Measurements from ENCODE around the gene SH3BGR.

SH3BGR gene

DNA sequence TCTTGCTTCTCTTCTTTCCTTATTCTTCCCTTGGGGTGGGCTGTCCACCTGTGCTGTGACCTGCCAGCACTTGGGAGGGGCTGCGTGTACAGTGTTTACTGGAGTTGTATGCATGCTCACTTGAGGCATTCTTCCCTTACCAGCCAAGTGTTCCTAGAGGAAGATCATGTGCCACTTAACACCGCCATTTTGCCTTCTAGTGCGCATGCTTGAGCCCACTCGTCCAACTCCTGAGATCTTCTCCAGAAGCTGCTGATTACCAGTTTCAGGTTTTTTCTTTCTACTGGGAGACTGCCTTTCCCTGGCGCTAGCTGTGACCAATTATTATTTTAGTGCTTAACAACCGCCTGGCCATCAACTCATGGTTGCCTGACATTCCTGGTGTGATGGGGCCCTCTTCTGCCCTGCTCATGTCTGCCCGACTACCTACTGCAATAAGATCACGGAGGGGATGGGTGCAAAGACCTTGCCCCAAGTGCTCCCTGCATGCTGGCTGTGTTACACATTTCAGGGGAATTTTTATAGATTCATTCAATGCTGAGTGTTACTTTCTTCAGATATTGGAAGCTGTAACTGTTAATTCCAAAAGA lies 86.8 kb downstream of the SH3BGR start:
- TF ChIP-seq TEAD4 (IDR thresholded peaks at IDR 0.05) (no peak), MAX (IDR thresholded peaks at IDR 0.05) (no peak), TAF1 (IDR thresholded peaks at IDR 0.05; ENCODE audit: low read depth) (no peak), CEBPB (IDR thresholded peaks at IDR 0.05) (no peak), NFIC (IDR thresholded peaks at IDR 0.05) (no peak), FOXM1 (IDR thresholded peaks at IDR 0.05; ENCODE audit: borderline replicate concordance, low read depth) (no peak), EP300 (IDR thresholded peaks at IDR 0.05; ENCODE audit: borderline replicate concordance) (no peak), TCF12 (IDR thresholded peaks at IDR 0.05; ENCODE audit: low read depth) (no peak), RAD21 (IDR thresholded peaks at IDR 0.05; ENCODE audit: low read depth) (no peak), EGR1 (IDR thresholded peaks at IDR 0.05) (no peak), CREB1 (IDR thresholded peaks at IDR 0.05; ENCODE audit: low read depth) (no peak), ZBTB7A (IDR thresholded peaks at IDR 0.05; ENCODE audit: low read depth) (no peak), YY1 (IDR thresholded peaks at IDR 0.05; ENCODE audit: low read depth) (no peak)
- TF ChIP-seq, protein P1, sequence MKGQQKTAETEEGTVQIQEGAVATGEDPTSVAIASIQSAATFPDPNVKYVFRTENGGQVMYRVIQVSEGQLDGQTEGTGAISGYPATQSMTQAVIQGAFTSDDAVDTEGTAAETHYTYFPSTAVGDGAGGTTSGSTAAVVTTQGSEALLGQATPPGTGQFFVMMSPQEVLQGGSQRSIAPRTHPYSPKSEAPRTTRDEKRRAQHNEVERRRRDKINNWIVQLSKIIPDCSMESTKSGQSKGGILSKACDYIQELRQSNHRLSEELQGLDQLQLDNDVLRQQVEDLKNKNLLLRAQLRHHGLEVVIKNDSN (IDR thresholded peaks at IDR 0.05), result no peak
- TF ChIP-seq, protein P2, sequence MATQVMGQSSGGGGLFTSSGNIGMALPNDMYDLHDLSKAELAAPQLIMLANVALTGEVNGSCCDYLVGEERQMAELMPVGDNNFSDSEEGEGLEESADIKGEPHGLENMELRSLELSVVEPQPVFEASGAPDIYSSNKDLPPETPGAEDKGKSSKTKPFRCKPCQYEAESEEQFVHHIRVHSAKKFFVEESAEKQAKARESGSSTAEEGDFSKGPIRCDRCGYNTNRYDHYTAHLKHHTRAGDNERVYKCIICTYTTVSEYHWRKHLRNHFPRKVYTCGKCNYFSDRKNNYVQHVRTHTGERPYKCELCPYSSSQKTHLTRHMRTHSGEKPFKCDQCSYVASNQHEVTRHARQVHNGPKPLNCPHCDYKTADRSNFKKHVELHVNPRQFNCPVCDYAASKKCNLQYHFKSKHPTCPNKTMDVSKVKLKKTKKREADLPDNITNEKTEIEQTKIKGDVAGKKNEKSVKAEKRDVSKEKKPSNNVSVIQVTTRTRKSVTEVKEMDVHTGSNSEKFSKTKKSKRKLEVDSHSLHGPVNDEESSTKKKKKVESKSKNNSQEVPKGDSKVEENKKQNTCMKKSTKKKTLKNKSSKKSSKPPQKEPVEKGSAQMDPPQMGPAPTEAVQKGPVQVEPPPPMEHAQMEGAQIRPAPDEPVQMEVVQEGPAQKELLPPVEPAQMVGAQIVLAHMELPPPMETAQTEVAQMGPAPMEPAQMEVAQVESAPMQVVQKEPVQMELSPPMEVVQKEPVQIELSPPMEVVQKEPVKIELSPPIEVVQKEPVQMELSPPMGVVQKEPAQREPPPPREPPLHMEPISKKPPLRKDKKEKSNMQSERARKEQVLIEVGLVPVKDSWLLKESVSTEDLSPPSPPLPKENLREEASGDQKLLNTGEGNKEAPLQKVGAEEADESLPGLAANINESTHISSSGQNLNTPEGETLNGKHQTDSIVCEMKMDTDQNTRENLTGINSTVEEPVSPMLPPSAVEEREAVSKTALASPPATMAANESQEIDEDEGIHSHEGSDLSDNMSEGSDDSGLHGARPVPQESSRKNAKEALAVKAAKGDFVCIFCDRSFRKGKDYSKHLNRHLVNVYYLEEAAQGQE (IDR thresholded peaks at IDR 0.05; ENCODE audit: low read depth), result no peak

DNA sequence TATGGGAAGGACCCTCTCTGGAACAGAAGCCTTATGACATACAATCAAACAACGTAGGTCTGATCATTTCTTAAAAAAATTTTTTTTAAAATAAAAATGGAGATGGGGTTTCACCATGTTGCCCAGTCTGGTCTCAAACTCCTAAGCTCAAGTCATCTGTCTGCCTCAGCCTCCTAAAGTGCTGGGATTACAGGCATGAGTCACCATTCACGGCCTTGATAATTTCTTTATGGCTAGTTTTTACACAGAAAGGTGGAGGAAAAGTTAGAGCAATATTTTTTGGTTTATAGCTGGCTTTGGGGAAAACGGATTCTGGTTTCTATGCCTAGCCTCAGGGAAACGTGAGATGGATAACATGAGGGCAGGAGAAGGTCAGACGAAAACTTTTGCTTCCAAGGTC lies 91.0 kb downstream of the SH3BGR start:
- no peak for TF ChIP-seq ZBTB7A (IDR thresholded peaks at IDR 0.05; ENCODE audit: low read depth)
- TF ChIP-seq, protein P2 (IDR thresholded peaks at IDR 0.05; ENCODE audit: low read depth), result no peak
- TF ChIP-seq FOXM1 (IDR thresholded peaks at IDR 0.05; ENCODE audit: borderline replicate concordance, low read depth), result no peak
- no peak for TF ChIP-seq CREB1 (IDR thresholded peaks at IDR 0.05; ENCODE audit: low read depth)
- TF ChIP-seq MAX (IDR thresholded peaks at IDR 0.05), result no peak
- TF ChIP-seq TEAD4 (IDR thresholded peaks at IDR 0.05), result no peak
- no peak for TF ChIP-seq RAD21 (IDR thresholded peaks at IDR 0.05; ENCODE audit: low read depth)
- TF ChIP-seq CEBPB (IDR thresholded peaks at IDR 0.05), result no peak
- TF ChIP-seq EGR1 (IDR thresholded peaks at IDR 0.05), result no peak
- no peak for TF ChIP-seq NFIC (IDR thresholded peaks at IDR 0.05)
- TF ChIP-seq YY1 (IDR thresholded peaks at IDR 0.05; ENCODE audit: low read depth), result no peak
- TF ChIP-seq TCF12 (IDR thresholded peaks at IDR 0.05; ENCODE audit: low read depth), result no peak
- TF ChIP-seq, protein P1 (IDR thresholded peaks at IDR 0.05), result no peak
- TF ChIP-seq TAF1 (IDR thresholded peaks at IDR 0.05; ENCODE audit: low read depth), result no peak
- TF ChIP-seq EP300 (IDR thresholded peaks at IDR 0.05; ENCODE audit: borderline replicate concordance), result no peak

DNA sequence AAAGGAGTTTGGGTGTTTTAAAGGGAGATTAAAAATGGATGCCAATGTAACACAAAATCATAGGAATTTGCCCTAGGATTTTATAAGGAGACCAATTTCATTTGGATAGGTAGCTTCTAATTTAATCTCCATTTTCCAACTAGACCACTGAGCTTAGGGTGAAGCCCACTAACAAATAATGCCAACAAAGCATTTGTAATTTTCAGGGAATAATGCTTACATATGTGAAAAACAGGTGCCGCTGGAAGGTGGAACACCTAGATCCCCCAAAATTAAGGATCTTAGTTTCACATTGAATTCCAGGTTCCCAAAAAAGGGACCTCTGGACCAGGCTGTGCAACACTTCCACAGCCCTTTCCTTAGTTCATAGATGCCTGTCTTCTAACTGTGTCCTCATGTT lies 94.8 kb downstream of the SH3BGR start:
- TF ChIP-seq, protein P1 (IDR thresholded peaks at IDR 0.05), result no peak
- TF ChIP-seq FOXM1 (IDR thresholded peaks at IDR 0.05; ENCODE audit: borderline replicate concordance, low read depth) (no peak), TCF12 (IDR thresholded peaks at IDR 0.05; ENCODE audit: low read depth) (no peak), TEAD4 (IDR thresholded peaks at IDR 0.05) (no peak), EP300 (IDR thresholded peaks at IDR 0.05; ENCODE audit: borderline replicate concordance) (no peak), CEBPB (IDR thresholded peaks at IDR 0.05) (no peak), TAF1 (IDR thresholded peaks at IDR 0.05; ENCODE audit: low read depth) (no peak), YY1 (IDR thresholded peaks at IDR 0.05; ENCODE audit: low read depth) (no peak), RAD21 (IDR thresholded peaks at IDR 0.05; ENCODE audit: low read depth) (no peak)

DNA sequence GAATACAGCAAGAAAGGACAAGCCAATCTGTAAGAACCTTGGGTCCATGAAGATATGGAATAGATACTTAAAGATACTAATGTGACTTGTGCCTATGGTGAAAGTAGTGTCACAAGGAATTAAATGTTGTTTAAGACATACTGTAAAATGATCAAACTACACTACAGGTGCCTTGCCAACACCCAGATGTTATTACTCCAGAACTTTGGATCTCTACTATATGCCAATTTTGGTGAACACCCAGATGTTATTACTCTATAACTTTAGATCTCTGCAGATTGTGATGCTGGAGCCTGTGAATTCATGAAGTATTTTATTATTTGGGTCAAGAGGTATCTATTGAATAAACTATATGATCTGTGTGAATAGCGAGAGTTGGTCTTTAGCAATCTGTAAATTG lies 101.1 kb downstream of the SH3BGR start:
- TF ChIP-seq YY1 (IDR thresholded peaks at IDR 0.05; ENCODE audit: low read depth) (no peak), TEAD4 (IDR thresholded peaks at IDR 0.05) (no peak), RAD21 (IDR thresholded peaks at IDR 0.05; ENCODE audit: low read depth) (no peak), FOXM1 (IDR thresholded peaks at IDR 0.05; ENCODE audit: borderline replicate concordance, low read depth) (no peak), ZBTB7A (IDR thresholded peaks at IDR 0.05; ENCODE audit: low read depth) (no peak)

DNA sequence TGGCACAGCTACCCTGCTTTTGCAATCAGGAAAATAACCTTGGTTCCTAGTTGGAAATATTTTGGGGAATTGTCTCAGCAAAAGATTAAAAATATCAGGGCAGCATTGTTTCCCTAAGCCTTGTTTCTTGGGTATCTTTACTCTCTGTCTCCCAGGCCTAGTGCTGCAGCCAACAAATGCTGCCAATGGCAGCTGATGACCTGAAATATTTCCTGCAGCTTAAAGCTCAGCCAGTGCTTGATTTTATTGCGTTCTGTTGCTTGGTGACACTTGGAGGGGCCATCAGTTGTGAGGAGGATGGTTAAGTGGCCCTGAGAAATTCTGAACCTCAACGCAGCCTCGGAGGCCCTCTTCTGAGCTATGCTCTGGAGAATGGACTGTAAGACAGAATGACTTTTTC lies 101.6 kb downstream of the SH3BGR start:
- TF ChIP-seq TCF12 (IDR thresholded peaks at IDR 0.05; ENCODE audit: low read depth) (no peak), YY1 (IDR thresholded peaks at IDR 0.05; ENCODE audit: low read depth) (no peak), FOXM1 (IDR thresholded peaks at IDR 0.05; ENCODE audit: borderline replicate concordance, low read depth) (no peak), RAD21 (IDR thresholded peaks at IDR 0.05; ENCODE audit: low read depth) (no peak), EGR1 (IDR thresholded peaks at IDR 0.05) (no peak), NFIC (IDR thresholded peaks at IDR 0.05) (no peak), ZBTB7A (IDR thresholded peaks at IDR 0.05; ENCODE audit: low read depth) (no peak), CREB1 (IDR thresholded peaks at IDR 0.05; ENCODE audit: low read depth) (no peak)
- TF ChIP-seq, protein P2 (IDR thresholded peaks at IDR 0.05; ENCODE audit: low read depth), result no peak
- TF ChIP-seq, protein P1 (IDR thresholded peaks at IDR 0.05), result no peak
